GM19239 (cell line): ENCODE measurements around the gene GINS3.

ENCODE experiments used
- DNase-seq: peaks from one replicate; pipeline ENCODE4 v3.0.0; 2011; ENCODE audit warnings: low spot score; ENCODE audit not compliant: insufficient read length
- FAIRE-seq: peaks from 2 replicates; lab custom pipeline; 2011; peaks lifted over from hg19 to GRCh38; lab: Jason Lieb, UNC

Gene GINS3

DNA sequence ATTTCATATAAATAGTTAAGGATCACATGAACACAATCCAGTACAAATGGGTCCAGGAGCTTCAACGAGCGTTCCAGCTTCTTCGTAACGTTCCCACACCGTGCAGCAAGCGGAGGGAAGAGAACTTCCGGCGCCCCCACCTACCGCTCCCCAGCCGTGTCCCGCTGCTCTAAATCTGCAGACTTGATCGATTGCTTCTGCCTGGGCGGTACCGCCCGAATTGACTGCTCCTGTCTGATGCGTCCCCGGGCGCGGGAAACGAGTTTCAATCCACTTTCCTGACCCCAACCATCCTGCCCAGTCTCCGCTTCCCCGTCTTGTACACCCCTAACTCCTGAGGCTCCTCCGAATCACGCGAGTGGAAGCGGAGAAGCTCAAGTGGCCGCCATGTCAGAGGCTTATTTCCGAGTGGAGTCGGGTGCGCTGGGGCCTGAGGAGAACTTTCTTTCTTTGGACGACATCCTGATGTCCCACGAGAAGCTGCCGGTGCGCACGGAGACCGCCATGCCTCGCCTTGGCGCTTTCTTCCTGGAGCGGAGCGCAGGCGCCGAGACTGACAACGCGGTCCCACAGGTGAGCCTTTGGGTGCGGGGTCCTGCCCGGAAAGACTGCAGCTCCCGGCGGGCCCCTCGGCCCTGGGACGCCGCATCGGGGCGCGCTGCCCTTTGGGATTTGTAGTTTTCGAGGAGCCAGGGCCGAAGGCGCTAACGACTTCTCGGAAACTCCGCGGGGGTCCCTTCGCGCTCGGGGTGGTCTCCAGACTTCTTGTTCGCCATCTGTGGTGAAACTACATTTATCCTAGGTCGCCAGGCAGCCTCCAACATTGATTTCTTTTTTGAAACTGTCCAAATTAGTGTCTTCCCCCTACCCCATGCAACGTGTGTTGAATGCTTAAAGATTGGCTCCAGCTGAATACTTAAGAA, at the start of gene GINS3:
TSS of gene GINS3 (plus strand) at position 257 of the 923 bp plus-strand sequence. CDS start at position 388, 131 bp downstream.
- DNase-seq = peak; percentile 94
- FAIRE-seq = peak; percentile 90

DNA sequence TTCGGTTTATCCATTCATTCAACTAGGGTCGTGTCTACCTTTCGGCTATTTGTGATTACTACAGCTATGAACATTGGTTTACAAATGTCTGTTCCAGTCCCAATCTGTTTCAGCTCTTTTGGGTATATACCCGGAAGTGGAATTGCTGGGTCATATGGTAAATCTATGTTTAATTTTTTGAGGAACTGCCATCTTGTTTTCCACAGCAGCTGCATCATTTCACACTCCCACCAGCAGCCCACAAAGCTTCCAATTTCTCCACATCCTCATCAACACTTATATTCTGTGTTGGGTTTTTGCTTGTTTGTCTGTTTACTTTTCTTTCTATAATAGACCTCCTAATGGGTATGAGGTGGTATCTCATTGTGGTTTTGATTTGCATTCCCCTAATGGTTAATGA, 48.7 kb upstream of the GINS3 start:
- DNase-seq = no peak
- FAIRE-seq = no peak

DNA sequence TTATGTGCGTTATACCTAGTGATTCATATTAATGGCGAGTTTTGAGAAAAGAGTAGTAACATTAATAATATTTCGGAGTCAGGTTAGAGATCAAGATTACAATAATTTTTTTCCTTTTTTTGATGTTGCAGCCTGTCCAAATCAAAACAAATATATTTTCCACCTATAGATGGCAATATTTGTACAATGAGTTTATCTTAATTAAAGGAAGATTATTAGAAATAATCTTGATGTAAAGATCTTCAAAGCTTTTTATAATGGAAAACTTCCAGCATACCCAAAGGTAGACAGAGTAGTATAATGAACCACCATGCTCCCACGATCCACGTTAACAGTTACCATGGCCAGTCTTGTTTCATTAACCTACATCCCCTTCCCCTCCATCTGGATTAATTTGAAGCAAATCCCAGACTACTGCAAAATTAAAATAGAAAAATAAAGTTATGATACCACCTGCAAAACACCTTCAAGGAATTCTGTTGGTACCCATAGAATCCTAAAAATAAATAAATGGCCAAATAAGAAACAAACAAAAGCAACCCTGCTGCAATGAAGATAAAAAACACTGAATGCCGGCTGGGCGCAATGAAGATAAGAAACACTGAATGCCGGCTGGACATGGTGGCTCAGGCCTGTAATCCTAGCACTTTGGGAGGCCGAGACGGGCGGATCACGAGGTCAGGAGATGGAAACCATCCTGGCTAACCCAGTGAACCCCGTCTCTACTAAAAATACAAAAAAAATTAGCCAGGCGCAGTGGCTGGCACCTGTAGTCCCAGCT, 46.5 kb upstream of the GINS3 start:
- no peak for FAIRE-seq
- no peak for DNase-seq

GRCh38 chr16:58346831-58347371, 45.4 kb upstream of the GINS3 start:
- no peak for DNase-seq
- no peak for FAIRE-seq

GRCh38 chr16:58348986-58349385, 43.3 kb upstream of the GINS3 start:
- FAIRE-seq (no peak), DNase-seq (no peak)

DNA sequence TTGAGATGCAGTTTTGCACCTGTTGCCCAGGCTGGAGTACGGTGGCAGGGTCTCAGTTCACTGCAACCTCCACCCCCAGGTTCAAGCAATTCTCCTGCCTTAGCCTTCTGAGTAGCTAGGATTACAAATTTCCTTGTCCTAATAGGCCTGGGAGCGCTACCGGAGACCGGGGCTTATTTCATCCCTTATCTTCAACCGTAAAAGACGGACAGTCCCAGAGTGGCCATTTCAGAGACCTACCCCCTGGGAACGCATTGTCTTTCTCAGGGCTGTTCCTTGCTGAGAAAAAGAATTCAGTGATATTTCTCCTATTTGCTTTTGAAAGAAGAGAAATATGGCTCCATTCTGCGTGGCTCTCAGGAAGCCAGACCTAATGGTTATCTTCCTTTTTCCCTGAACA, 39.6 kb upstream of the GINS3 start:
- FAIRE-seq (no peak), DNase-seq (no peak)

- FAIRE-seq = no peak
- no peak for DNase-seq
Observed at GRCh38 chr16:58360041-58360634, 32.1 kb upstream of the GINS3 start.

- DNase-seq = no peak
- no peak for FAIRE-seq
Observed at GRCh38 chr16:58361726-58362125, 30.5 kb upstream of the GINS3 start.

DNA sequence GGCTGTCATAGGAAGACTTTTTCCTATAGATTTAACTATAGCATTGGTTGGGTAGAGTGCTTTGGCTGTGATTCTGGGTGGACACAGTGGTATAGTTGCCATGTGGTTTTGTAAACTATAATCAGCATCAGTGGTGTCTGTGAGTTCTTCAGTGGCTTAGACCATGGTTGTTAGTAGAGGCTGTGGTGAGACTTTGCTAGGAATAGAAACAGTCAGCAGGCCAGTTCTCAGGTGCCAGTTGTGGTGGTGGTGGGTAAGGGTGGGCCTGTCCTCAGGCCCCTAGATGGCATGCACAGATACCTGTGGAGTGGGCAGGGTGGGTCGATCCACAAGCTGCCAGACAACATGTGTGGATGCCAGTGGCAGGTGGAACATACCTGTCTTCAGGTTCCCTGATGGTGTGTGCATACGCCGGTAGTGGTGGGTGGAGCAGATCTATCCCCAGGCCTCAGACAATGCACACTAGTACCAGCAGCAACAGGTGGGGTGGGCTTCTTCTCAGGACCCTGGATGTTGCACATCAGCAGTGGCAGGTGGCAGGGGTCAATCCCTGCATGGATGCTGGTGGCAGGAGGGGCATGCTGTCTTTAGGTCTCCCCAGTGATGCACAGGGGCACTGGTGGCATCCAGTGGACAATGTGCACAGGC, 28.4 kb upstream of the GINS3 start:
- FAIRE-seq = no peak
- DNase-seq = no peak

DNA sequence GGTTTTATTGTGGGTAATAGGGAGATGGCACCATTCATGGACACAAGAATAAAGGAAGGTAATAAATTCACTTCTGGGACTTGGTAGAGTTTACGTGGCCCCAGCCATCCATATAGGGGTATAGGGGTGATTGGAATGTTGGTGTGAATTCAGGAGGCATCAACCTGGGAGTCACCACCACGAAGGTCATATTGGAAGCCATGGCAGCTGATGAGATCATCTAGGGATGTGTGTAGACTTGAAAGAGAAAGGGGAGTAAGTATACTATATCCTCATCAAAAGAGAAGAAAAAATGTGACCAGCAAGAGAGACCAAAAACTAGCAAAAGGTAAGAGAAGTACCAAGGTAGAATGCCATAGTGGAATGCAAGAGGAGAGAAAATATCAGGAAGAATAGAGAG, 26.6 kb upstream of the GINS3 start:
- no peak for DNase-seq
- FAIRE-seq = no peak

GRCh38 chr16:58366247-58367031, 25.8 kb upstream of the GINS3 start:
- FAIRE-seq (no peak), DNase-seq (no peak)

DNA sequence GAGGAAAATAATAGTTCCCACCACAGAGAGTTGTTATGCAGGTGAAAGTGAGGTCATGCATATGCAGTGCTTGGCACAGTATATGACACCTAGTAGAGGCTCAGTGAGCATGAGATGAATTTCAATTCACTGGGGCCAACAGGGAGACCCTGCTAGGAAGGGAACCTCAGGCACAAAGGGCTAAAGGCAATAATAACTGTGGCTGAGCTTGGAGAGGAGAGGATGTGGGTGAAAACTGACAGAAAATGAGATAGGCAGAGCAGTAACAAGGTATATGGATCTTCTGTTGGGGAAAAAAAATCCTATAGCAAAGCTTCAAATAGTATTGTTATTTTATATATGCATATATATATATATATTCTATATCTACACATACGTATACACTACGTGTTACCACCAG, 25.0 kb upstream of the GINS3 start:
- DNase-seq = no peak
- no peak for FAIRE-seq

DNA sequence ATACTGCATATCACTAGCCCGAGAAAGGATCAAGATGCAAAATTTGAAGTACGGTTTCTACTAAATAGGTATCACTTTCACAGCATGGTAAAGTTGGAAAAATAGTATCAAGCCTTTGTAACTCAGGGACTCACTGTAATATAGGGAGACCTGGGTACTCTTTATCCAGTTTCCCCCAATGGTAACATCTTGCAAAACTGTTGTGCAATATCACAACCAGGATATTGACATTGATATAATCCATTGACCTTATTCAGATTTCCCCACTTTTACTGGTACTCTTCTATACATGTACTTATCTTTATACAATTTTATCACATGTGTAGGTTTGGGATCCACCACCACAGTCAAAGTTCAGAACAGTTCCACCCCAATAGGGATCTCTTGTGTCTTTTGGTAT, 20.4 kb upstream of the GINS3 start:
- FAIRE-seq (no peak), DNase-seq (no peak)

- FAIRE-seq (no peak), DNase-seq (no peak)
Observed at GRCh38 chr16:58375386-58375785, 16.9 kb upstream of the GINS3 start.

- FAIRE-seq = no peak
- no peak for DNase-seq
Observed at GRCh38 chr16:58377932-58378331, 14.3 kb upstream of the GINS3 start.

- DNase-seq = no peak
- FAIRE-seq = no peak
Observed at GRCh38 chr16:58378401-58378800, 13.9 kb upstream of the GINS3 start.

GRCh38 chr16:58379736-58380135, 12.5 kb upstream of the GINS3 start:
- FAIRE-seq (no peak), DNase-seq (no peak)

DNA sequence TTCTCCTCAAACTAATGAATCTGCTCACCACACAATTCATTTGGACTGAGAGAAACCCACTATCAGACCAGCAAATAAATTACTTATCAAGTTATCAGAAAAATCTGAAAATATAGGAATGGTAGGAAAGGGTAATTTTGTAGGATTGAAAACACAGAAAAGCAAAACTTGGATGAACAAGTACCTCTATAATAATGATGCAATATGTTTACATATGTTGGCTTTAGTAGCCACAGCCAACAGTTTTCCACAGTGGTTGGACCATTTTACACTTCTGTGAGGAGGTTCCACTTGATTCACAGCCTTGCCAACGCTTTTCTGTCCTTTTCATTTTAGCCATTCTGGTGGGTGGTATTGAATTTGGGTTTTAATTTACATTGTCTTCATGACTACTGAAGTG, 10.6 kb upstream of the GINS3 start:
- FAIRE-seq = no peak

GRCh38 chr16:58384437-58385055, 7.7 kb upstream of the GINS3 start:
- FAIRE-seq (no peak), DNase-seq (no peak)

More for the DNA sequence above, 10.6 kb upstream of the GINS3 start:
- no peak for DNase-seq
